SIG-M5 treated with dmso at 0.1 percent for 504 hours (cell line): Measurements from ENCODE around the gene NFIA.

Experiments
- DNase-seq: peaks from one replicate; lab custom pipeline; 2025; ENCODE audit not compliant: unreplicated experiment; lab: John Stamatoyannopoulos, UW

NFIA gene

DNA sequence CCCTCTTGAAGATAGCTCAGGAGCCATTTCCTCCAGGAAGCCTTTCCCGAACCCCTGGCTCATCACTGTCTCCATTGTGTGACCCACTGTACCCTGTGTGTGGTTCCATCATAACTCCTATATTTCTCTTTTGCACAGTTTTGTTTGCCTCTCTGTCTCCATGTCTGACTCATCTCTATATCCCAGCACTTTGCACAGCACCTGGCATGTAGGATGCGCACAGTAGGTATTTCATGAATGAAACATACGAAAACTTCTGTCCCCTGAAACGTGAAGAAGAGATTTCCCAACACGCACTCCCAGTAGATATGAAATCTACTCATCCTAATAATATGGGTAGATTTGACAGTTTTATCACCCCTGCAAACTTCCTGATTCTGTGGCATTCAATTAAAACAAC lies 275.2 kb downstream of the NFIA start:
- no peak for DNase-seq

DNA sequence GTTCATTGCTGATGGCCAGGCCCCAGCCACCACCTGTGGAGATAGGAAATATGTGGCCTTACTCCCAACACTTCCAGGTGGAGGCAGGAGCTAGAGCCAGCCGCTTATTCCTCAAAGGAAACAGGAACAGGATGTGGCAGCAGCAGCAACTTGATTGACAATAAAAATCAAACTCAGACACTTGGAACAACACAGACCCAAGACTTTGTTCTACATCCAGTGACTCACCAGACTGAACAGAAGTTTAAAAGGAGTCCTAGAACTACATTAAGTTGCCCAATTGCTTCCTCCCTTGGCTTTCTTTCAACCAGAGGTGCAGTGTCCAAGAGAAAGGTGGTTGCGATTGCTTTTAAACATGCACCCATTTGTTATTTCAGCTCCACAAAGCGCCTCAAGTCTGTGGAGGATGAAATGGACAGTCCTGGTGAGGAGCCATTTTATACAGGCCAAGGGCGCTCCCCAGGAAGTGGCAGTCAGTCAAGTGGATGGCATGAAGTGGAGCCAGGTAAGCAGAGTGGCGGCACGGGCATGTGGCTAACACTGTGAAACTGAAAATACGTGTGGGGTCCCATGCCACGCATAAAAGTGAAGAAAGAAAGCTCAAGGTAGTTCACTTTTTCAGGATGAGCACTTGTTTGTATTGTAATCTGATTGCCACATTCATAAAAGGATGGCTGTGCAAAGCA lies 276.6 kb downstream of the NFIA start:
- no peak for DNase-seq

DNA sequence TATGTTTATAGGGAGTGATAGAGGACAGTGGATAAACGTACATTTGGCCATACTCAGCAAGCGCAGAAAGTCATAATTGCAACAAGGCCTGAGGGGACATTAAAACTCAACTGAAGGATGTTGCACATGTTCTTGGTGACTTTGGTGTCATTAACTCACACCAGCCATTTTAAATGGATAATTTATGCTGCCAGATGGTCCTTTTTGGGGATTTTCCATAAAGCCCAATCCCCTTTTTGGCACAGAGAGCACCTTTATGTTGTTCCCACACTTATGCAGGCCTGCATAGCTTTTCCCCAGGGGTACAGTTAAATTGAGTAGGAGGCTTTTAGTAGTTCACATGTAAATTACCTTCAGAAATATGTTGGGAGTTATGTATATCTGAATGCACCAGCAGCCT lies 279.6 kb downstream of the NFIA start:
- no peak for DNase-seq

DNA sequence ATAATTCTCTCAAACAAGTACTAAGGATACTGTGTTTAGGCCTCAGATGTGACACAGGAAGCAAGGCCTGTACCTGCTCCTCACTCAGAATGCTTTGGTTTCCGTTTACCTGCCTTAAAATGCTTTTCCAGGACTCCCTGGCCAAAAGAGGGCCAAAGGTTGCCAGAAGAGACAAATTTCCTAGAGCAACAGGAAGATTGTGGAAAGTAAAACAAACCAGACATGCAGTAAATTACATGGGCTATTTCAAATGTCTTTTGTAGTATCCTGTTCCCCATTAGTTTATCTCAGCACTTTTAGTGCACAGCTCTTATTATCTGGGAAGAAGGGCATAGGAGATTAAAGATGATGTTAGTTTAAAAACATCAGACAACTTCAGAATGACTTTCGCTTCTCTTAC lies 280.0 kb downstream of the NFIA start:
- no peak for DNase-seq

DNA sequence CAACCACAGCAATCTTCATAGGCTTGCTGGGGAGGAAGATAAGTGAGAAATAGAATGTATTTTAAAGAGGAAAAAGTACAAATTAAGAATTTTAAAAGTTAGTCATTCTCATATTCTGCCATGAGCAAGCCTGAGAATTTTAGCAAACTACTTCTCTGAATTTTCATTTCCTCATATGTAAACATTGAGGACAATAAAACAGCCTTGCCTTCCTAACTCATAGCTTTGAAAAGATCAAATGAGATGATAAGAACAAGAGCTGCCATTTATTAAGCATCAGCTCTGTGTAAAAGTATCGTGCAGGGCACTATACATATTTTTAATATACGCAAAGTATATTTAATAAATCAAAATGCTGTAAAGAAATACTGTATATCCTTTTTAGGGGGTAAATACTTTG lies 286.0 kb downstream of the NFIA start:
- DNase-seq, result no peak

DNA sequence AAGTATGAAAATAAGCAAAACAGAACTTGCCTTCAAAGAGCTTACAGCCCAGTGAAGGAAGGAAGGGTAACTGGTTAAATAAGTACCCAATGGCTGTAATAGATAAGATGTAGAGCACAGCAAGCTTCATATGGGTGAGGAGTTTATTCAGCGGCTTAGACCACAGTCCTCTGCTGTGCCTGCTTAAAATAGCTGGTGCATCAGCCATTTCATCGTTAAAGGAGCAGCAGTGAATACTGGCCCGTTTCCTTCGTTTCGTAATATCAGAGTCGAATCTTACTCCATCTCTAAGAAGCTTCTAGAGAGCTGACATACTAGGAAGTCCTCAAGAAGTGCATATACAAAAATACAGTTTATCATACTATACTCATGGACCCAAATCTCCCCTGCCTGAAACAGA lies 286.5 kb downstream of the NFIA start:
- peak; percentile 1 for DNase-seq

DNA sequence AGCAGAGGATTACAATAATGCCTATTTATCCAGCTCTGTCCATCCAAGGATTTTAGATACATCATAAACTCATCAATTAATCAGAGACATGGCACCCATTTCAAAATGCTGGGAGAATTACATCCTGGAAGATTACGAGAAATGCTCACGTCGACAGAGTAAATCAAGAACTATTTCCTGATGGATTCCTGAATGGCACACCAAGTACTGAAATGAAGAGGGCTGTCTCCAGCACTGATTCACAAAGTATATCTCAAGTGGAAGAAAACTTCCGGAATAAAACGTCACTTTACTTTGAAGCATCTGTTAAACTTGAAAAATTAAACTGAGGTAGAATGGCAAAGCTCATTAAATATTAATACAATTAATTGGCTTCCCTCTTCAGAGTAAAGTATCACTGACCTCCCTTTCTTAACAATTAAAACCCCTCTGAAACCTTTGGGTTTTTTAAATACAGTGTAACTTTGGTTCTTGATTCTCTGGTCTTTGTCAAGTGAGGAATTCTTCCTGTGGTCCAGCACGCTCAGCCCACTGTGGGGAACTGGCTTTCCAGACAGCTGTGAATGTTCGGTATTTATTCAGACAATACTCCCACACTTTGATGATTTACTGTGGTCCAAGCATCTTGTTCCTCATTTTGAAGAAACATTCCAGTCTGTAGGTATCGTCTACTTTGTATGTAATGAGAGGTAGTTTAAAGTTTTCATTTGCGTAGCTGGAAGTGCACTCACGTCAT lies 288.0 kb downstream of the NFIA start:
- DNase-seq, result no peak

DNA sequence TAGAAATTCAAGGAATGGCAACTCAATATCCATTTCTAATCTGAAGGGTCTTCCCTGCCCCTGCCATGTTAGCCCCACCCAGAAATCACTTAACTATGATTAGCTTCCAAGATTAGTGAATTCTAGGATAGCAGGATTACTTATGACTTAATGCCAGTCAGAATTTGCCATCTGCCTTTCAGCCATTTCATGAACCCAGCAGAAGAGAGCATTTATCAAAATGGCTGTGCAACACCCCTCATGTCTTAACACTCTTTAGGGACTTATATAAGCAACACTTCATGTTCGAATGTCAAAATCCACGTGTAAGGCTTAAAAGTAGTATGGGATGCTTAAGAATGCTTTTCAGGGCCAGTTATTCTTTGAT lies 288.5 kb downstream of the NFIA start:
- DNase-seq, result no peak

DNA sequence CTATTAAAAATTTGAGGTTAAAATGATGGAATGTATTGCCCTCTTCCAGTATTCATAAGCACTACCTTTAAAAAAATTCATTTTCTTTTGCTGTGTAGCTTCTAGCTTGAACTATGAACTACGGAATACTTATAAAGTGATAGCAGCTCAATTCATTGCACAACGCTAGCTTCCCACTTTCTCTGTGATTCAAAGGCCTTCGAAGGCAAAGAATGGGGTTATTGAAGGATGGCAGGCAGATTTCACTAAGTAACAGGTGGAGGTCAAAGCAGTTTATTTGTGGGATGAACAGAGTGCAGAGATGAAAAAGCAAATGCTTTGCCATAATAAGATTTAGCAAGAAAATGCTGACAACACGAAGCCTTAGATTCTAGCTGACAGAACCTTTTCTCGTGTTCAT lies 290.6 kb downstream of the NFIA start:
- no peak for DNase-seq

DNA sequence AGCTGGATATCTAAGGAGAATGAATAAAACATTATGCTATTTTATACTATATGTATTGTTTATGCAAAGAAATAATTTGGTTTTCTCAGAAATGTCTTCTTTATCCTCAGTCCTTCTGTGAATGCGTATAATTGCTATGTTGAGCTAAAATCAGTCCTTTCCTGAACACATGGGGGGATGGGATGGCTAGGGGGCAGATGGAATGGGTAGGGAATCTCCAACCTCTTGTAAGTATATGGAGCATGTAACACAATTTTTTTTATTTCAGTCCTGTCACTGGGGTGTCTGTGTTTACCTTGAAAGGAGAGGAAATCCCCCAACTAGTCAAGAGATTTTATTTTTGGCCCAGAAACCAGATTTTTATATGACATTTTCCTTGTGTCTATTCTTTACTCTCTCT lies 291.8 kb downstream of the NFIA start:
- DNase-seq, result no peak

DNA sequence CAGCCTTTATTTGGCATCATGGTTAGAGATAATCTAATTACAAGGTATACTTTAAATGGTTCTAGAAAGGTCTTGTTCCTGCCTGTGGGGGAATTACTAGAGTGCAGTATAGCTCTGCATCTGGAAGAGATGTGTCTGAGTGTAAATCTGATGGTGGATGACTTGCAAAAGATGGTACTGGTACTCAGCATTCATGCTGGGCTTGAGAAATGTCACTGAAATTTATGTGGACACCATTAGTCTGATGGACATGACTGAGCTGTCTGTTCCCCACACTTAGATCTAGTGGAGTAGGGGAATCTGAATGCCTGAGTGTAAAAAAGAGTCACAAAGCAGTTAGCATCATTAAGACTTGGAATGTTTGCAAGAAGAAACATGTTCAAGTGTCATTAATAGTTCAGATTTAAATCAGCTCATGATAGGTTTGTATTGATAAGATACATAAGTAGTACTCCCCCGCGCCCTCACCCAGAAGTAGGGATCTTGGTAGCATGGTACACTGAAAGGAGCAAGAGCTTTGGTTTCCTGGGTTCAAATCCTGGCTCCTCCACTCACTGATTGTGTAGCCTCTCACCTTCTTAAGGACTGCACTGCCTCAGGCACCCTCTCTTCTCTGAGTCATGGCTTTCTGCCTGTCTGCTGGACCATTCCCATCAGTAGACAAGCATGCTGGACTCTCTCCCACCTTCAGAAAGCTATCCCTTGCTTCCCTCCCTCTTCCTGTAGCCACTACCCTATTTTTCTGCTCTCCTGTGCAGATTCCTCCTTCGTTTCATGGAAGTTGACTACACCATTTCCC lies 292.9 kb downstream of the NFIA start:
- no peak for DNase-seq

DNA sequence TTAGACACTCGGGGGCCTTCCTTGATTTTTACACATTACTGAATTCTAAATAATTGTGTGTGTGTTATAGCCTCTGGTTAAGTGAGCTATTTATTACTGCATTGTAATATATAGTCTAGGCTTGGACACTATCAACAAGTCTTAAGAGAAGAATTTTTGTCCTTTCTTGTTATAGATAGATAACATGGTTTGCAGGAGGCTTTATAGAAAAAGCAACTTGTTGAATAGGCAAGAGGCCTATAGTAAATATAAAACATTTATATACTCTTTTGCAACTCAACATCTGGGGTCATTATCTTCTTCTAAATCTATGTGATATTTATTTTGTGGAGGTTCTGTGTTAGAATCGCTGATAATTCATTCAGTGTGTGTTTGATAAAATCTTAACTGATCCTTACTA lies 293.8 kb downstream of the NFIA start:
- DNase-seq, result no peak

DNA sequence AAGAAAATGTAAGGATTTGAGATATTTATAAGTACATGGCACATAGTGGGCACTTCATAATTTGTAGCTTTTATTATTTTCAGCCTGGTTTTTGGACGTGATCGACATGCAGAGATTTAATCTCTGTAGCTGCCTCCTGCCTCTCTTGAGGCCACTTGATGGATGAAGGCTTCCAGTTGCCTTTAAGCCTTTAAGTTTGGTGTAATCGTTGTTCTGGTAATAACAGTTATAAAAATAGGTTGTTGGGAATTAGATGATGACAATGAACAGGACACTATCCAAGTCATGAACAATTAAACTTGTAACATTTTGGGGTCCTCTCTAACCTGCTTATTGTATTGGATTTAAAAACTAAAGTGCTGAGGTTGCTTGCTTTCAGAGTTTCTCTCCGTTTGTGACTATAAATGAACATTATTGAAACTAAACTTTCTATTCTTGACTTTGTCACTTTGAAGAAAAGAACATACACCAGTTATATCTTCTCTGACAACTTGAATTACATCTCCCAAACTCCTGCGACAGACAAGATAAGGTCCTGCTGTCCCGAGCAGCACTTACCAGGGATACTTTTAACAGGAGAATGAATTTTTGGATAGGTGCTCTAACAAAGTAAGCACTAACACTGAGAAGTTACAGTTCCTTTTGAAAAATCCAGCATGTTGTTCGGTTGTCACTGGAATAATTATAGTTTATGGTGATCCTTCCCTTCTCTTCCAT lies 295.0 kb downstream of the NFIA start:
- no peak for DNase-seq

DNA sequence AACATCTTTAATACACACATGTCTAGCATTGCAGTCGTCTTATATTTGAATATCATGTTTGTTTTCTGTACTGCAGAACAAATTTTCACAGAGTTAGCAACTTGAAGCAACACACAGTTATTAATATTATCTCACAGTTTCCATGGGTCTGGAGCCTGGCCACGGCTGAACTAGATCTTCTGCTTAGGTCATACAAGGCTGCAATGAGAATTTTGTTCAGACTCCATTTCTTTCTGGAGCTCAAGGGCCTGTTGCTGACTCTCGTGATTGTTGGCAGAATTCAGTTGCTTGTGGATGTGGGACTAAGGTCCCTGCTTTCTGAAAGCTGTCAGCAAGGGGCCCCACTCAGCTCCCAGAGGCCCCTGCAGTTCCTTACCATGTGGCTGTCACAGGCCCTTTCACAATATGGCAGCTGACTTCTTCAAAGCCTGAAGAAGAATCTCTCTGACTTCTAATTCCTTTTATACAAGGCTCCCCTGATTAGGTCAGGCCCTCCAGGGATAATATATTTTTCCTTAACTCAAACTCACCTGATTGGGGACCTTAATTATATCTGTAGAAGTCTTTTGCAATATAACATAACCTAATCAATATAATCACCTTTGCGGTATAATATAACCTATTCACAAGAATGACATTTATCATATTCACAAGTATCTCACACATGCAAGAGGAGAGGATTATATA lies 296.3 kb downstream of the NFIA start:
- no peak for DNase-seq

DNA sequence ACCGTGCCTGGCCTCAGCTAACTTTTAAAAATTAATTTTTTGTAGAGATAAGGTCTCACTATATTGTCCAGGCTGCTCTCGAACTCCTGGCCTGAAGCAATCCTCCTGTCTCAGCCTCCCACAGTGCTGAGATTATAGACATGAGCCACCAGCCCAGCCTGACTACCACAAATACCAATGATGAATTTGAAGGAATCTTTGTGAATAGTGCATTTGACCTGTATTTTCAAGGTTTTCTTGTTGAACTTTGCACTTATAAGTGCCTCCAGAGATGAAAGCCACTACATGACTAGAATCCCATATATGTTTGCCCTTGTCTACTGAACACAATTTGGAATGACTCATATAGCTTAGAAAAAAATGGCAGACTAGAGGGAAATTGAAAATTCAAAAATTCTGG lies 297.3 kb downstream of the NFIA start:
- no peak for DNase-seq

DNA sequence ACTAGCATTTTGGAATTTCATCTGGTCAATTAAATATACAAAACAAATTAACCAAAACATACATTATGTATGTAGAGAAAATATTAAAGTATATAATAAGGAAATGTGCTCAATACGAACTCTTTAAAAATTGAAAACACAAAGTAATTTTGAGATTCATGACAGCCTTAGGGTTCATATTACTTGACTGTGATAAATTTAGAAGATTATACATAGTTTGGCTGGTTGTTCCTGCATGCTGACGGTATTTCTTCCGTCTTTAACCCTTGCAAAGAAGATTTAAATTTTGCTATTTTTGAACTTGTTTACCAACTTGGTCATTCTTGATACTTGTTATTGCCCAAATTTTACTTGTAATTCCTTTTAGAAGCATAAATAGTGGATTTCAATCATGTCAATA lies 298.2 kb downstream of the NFIA start:
- no peak for DNase-seq

DNA sequence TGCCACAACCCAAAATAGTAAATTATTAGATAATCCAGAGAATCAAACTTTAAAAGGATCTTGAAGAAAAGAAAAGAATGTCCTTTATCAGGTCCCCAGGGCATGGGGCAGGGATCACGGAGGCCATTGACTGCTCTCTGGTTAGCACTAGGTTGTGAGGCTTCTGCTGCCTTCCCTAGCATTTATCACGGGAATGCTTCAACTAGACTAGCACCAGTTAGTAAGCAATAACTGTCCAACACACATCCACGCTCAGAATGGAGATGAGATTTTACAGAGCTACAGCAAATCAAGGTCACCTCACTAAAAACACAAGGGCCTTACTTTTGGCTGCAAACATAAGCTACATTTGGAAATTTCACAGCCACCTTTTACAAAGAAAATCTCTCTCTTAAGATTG lies 304.0 kb downstream of the NFIA start:
- no peak for DNase-seq

DNA sequence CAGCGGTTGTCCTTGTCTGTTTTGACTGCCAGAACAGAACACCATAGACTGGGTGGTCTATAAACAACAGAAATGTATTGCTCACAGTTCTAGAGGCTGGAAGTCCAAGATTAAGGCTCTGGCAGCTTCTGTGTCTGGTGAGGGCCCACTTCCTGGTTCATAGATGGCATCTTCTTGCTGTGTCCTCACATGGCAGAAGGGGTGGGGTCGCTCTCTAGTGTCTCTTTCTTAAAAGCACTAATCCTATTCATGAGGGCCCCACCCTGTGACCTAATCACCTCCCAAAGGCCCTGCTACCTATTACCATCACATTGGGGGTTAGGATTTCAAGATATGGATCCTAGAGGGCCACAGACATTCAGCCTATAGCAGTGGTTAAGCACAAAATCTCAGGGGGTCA lies 304.4 kb downstream of the NFIA start:
- no peak for DNase-seq

DNA sequence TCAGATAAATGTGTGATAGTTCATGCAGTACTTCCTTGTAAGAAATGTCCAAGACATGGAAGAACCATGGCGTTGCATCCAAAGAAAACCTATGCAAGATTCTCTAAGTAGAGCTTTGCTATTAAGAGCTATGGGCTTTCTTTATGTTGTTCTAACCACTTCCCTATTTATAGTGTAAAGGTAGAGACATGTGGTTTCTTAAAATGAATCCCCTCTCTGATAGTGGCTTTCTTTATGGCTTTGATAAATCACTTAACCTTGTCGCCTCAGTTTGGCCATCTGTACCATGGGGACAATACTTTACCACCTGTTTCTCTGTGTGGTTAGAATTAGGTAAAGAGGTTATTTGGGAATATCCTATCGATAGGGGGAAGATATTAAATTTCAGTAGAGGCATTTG lies 305.5 kb downstream of the NFIA start:
- DNase-seq, result no peak

DNA sequence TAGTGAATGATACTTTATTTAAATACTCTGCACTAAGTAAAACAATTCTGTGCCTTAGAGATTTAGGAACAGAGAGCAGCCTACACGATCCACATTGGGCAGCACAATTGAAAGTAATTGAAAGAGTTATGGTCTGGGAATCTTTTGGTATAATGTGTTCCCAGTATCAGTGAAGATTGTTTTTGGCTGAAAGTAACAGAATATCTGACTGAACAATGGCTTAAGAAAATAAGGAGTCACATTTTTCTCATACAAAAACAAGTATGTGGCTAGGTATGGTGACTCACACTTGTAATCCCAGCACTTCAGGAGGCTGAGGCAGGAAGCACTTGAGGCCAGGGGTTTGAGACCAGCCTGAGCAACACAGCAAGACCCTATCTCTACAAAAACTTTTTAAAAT lies 306.2 kb downstream of the NFIA start:
- DNase-seq, result no peak
